ENCODE measurements around the gene CRACR2A.

GRCh38 chr12:3726456-3726855, 26.5 kb downstream of the CRACR2A start:
- no peak for TF ChIP-seq GTF3C2 (IDR thresholded peaks at IDR 0.05; ENCODE audit: borderline replicate concordance, extremely low read depth, insufficient read length)
- no peak for TF ChIP-seq EP300 (IDR thresholded peaks at IDR 0.05; ENCODE audit: low read length)
- TF ChIP-seq FOXM1 (IDR thresholded peaks at IDR 0.05; ENCODE audit: low read depth) = no peak
- TF ChIP-seq FOXM1 (CRISPR knock-in tag; IDR thresholded peaks at IDR 0.05; ENCODE audit: low read depth) = no peak
- TF ChIP-seq ARID1B (IDR thresholded peaks at IDR 0.05) = no peak
- TF ChIP-seq FOXP4 (CRISPR knock-in tag; IDR thresholded peaks at IDR 0.05; ENCODE audit: borderline replicate concordance) = no peak

Measured in K562 (cell line).